ENCODE measurements around the gene CCDC88C. TPM values are rescaled to one million over a fixed set of nuclear protein-coding genes. Genes with fewer than 3 reads are reported as not detected.
A peak's percentile ranks its signal among the peaks of the same experiment; 100 is the strongest.
"Not testable (repeated sequence)": the region's sequence is repeated elsewhere in the genome, so short reads cannot be mapped to it uniquely, and the experiment has no call there.

CCDC88C gene
- total RNA-seq, 1 donor: under 0.01 TPM

DNA sequence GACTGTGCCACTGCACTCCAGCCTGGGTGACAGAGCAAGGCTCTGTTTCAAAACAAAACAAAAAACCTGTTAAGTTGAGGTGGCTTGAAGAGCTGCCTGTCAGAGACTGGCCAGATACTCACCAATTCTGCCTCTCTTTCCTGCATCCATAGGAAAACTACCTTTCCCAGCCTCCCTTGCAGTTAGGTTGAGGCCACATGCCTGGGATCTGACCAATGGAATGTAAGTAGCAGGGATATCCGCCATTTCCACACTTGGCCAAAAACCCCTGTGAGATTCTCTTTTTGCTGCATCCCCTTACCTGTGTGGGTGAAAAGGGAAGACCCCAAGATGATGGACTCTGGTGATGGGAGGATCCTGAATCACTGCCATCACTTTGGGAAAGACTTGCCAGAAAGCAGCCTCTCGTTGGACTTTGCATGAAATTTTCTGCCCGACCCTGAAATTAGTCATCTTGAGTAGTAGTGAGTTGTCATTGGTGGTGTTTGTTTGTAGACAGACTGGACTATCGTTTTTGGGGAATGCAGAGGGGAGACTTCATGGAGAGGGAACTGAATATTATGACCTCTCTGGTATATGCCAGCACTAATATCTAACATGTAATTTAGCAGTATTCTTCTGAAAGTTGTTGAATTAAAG lies 187.1 kb downstream of the CCDC88C start:
- peak; percentile 13 for DNase-seq (ENCODE audit: low read depth)
- TF ChIP-seq, protein P1, sequence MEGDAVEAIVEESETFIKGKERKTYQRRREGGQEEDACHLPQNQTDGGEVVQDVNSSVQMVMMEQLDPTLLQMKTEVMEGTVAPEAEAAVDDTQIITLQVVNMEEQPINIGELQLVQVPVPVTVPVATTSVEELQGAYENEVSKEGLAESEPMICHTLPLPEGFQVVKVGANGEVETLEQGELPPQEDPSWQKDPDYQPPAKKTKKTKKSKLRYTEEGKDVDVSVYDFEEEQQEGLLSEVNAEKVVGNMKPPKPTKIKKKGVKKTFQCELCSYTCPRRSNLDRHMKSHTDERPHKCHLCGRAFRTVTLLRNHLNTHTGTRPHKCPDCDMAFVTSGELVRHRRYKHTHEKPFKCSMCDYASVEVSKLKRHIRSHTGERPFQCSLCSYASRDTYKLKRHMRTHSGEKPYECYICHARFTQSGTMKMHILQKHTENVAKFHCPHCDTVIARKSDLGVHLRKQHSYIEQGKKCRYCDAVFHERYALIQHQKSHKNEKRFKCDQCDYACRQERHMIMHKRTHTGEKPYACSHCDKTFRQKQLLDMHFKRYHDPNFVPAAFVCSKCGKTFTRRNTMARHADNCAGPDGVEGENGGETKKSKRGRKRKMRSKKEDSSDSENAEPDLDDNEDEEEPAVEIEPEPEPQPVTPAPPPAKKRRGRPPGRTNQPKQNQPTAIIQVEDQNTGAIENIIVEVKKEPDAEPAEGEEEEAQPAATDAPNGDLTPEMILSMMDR (IDR thresholded peaks at IDR 0.05; ENCODE audit: insufficient read depth, low read length): no peak
- H3K4me3 ChIP-seq (ENCODE audit: low read depth, low read length): no peak overlapping the region

DNA sequence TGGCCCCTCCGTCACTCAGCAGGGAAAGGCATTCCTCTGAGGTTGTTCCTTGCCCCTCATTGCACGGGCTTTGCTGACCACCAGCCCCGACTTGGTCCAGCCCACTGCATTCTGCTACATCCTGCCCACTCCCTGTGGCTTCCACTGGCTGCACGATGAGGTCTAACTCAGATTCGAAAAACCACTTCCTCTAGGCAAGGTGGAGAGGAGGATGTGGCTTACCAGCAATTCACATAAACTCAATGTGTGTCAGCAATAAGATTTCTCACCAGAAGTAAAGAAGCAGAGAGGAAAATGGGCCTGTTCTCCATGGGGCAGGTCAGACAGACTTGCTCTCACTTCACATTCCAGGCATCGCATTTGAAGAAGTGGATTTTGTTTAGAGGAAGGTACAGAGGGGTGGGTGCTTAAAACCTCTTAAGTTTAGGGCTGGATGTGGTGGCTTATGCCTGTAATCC lies 187.8 kb downstream of the CCDC88C start:
- no peak for DNase-seq (ENCODE audit: low read depth)
- TF ChIP-seq, protein P1 (IDR thresholded peaks at IDR 0.05; ENCODE audit: insufficient read depth, low read length): no peak
- no peak overlapping the region for H3K4me3 ChIP-seq (ENCODE audit: low read depth, low read length)

DNA sequence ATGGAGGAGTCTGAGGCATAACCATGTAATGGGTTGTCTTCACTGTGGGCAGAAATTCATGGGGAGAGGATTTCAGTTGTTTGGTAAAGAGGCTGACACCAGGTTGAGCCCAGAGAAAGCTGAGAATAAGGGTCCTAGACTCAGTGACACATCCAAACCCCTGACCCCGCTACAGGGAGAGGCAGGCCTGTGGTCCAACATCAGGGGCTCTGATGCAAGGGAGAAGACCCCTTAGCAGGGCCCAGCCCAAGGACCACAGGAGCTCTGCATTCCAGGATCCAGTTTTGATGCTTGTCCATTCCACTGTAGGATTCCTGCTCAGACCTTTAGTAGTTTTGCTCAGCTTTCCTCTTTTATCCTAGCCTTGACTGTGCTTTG lies 188.6 kb downstream of the CCDC88C start:
- no peak for DNase-seq (ENCODE audit: low read depth)
- TF ChIP-seq, protein P1 (IDR thresholded peaks at IDR 0.05; ENCODE audit: insufficient read depth, low read length): no peak

DNA sequence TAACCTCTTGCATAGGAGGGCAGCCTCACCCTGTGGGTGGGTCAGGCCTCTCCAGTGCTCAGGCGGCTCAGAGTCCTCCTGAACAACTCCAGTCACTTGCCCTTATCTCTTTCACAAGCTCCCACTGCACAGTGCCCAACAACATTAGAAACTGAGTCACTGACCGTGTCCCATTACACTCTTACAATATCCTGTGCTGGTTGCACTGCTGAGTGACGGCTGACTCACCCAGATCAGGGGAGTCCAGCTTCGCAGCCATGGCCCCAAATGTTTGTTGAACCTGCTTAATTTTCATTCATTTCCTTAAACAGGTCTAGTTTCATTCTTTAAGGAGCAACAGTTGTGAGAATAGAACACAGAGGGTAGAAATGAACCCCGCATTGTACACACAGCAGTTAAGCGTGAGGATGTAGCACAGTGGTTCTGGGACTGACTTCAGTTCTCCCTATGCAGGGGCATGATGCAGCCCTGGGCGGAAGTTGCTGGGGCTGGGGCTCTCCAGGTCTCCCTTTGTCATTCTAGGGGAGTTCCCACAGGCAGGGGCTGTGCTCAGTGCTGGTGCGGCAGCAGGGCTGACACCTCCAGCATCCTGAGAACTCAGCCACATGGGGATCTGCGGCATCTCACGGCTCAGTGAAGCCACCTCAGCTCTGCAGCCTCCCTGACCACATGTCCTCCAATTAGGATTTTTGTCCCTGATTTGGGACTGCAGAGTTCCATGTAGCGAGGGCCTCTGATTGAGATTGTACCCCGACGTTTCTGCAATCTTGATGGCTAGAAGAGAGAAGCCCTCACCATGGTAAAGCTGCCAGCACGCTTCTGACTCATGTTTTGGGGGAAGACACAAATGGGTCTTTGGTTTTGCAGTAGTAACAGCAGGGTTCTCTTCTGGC lies 189.3 kb downstream of the CCDC88C start:
- DNase-seq (ENCODE audit: low read depth): peak; percentile 55
- H3K4me3 ChIP-seq (ENCODE audit: low read depth, low read length): no peak overlapping the region
- TF ChIP-seq, protein P1 (IDR thresholded peaks at IDR 0.05; ENCODE audit: insufficient read depth, low read length): no peak

More for the DNA sequence above, 188.6 kb downstream of the CCDC88C start:
- no peak overlapping the region for H3K4me3 ChIP-seq (ENCODE audit: low read depth, low read length)

DNA sequence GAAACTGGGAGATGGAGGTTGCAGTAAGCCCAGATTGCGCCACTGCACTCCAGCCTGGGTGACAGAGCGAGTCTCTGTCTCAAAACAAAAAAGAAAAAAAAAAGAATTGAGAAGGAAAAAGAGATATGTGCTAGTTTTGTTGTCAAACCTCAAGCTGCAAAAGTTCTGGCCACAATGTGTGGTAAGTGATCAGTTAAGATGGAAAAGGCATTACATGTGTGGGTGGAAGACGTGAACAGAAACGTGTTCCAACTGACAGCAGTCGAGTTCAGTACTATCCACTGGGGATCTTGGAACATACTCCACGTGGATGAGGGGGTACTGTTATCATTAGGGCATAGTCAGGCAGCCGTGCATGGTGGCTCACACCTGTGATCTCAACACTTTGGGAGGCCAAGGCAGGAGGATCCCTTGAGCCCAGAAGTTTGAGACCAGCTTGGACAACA lies 190.4 kb downstream of the CCDC88C start:
- no peak overlapping the region for H3K4me3 ChIP-seq (ENCODE audit: low read depth, low read length)
- TF ChIP-seq, protein P1 (IDR thresholded peaks at IDR 0.05; ENCODE audit: insufficient read depth, low read length): no peak
- no peak for DNase-seq (ENCODE audit: low read depth)

DNA sequence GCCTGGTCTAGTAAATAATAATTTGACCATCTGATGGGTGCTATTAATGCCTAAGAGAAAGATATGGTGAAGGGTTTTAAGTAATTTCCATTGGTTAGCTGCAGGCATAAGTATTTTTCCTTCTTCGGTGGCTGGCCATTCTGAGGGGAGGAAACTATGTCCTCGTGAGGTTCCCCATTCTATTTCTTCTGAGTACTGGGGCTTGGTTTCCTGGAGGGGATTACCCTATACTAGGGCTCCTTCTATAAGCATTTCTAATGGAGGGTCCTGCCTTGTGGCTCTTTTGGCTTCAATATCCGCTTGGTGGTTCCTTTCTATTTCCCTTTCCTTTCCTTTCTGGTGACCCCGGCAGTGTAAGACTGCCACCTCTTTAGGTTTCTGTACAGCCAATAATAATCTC lies 191.3 kb downstream of the CCDC88C start:
- DNase-seq (ENCODE audit: low read depth); H3K4me3 ChIP-seq (ENCODE audit: low read depth, low read length): not testable (repeated sequence)

DNA sequence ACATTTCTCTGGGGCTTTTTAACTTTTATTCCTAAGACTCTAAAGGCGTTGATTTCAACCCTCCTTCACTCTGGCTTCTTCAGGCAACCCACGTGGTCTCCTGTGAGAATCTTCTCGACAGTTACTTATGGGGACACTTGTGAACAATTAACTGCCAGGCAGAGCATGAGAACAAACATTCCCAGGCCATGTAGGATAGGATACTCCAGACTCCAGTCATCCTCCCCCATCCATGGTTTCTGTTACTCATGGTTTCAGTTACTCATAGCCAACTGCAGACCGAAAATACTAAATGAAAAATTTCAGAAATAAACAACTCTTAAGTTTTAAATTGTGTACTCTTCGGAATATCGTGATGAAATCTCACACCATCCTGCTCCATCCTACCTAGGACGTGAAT lies 192.6 kb downstream of the CCDC88C start:
- TF ChIP-seq, protein P1 (IDR thresholded peaks at IDR 0.05; ENCODE audit: insufficient read depth, low read length): no peak
- H3K4me3 ChIP-seq (ENCODE audit: low read depth, low read length): no peak overlapping the region
- DNase-seq (ENCODE audit: low read depth): no peak

All from fibroblast of the aortic adventitia (primary cell).